B cell (primary cell): ENCODE measurements around the gene SLCO3A1. TPM values are rescaled to one million over a fixed set of nuclear protein-coding genes. Genes with fewer than 3 reads are reported as not detected.

ENCODE experiments used
- ATAC-seq: fragments of 200-7000 bp; cut with Tn5 transposase; one replicate; pipeline ENCODE4 v1.10.0; 2021; ENCODE audit warnings: low read depth, mild to moderate bottlenecking, moderate number of reproducible peaks, moderate library complexity
- CTCF ChIA-PET: fragments of 350-600 bp; sonication (Branson Sonifier 250); formaldehyde crosslinking; loops from one replicate; lab custom pipeline; 2021; ENCODE audit warnings: antibody characterized with exemption, inconsistent platforms; lab: Charles Lee
- POLR2A ChIA-PET: fragments of 350-600 bp; sonication (Branson Sonifier 250); formaldehyde crosslinking; loops from one replicate; lab custom pipeline; 2021; ENCODE audit warnings: antibody characterized with exemption; lab: Charles Lee
- DNase-seq: peaks from one replicate; pipeline ENCODE4 v3.0.0; 2013
- H2AFZ ChIP-seq: 2 replicates; pipeline ENCODE4 v1.6.1; 2012; ENCODE audit warnings: mild to moderate bottlenecking, low read depth, low read length; ENCODE audit not compliant: insufficient read depth, poor library complexity, severe bottlenecking
- H3K27ac ChIP-seq, 2 donors: 1 replicate in 1 of 2; 2 replicates in 1 of 2; pipeline ENCODE4 v1.5.1; 2012 to 2013; ENCODE audit warnings: low read length in 2 of 2, mild to moderate bottlenecking in 2 of 2, moderate library complexity in 1 of 2
- H3K27me3 ChIP-seq, 4 experiments: fragments of 200-600 bp in 1 of 4; sonication (generic) in 1 of 4; replicated peaks in 1 of 4; 1 replicate in 2 of 4; 2 replicates in 2 of 4; pipeline versions ENCODE4 v1.6.1 to v1.7.0; 2013 to 2016; ENCODE audit warnings: low read length in 3 of 4, mild to moderate bottlenecking in 2 of 4, mixed read lengths in 1 of 4, moderate library complexity in 1 of 4; ENCODE audit not compliant: insufficient read depth in 4 of 4, control insufficient read depth in 3 of 4; ENCODE audit errors: control extremely low read depth in 1 of 4
- H3K36me3 ChIP-seq, 2 experiments: replicated peaks in 1 of 2; 1 replicate in 1 of 2; 2 replicates in 1 of 2; pipeline versions ENCODE4 v1.6.1 to v1.7.1; 2013; ENCODE audit warnings: low read length in 1 of 2; ENCODE audit not compliant: insufficient read depth in 2 of 2, control insufficient read depth in 1 of 2; ENCODE audit errors: control extremely low read depth in 1 of 2, extremely low read depth in 1 of 2
- H3K4me1 ChIP-seq, 2 donors: fragments of 200-600 bp in 1 of 2; sonication (generic) in 1 of 2; 1 replicate in 1 of 2; 2 replicates in 1 of 2; pipeline versions ENCODE4 v1.5.1 to v1.6.1; 2013 to 2017; ENCODE audit warnings: low read length in 2 of 2; ENCODE audit not compliant: control insufficient read depth in 2 of 2, insufficient read depth in 2 of 2
- H3K4me2 ChIP-seq: replicated peaks from 2 replicates; pipeline ENCODE3; 2012; ENCODE audit warnings: mild to moderate bottlenecking, low read depth, low read length; ENCODE audit not compliant: poor library complexity, severe bottlenecking
- H3K4me3 ChIP-seq, 5 experiments: fragments of 200-600 bp in 1 of 5; sonication (generic) in 1 of 5; 1 replicate in 3 of 5; 2 replicates in 2 of 5; pipeline versions ENCODE4 v1.5.1 to v1.7.0; 2011 to 2016; ENCODE audit warnings: low read length in 4 of 5, mild to moderate bottlenecking in 4 of 5, low read depth in 2 of 5, control low read depth in 1 of 5, moderate library complexity in 1 of 5; ENCODE audit not compliant: insufficient read depth in 1 of 5; ENCODE audit errors: control extremely low read depth in 1 of 5, extremely low read depth in 1 of 5
- H3K79me2 ChIP-seq: fragments of 200-600 bp; sonication (generic); one replicate; pipeline ENCODE4 v1.6.0; 2016; ENCODE audit warnings: low read length; ENCODE audit not compliant: control insufficient read depth, insufficient read depth
- H3K9ac ChIP-seq: fragments of 200-600 bp; sonication (generic); 2 replicates; pipeline ENCODE4 v1.6.1; 2017; ENCODE audit warnings: mild to moderate bottlenecking, low read length, moderate library complexity
- H3K9me3 ChIP-seq, 3 donors: one replicate each; pipeline versions ENCODE4 v1.6.1 to v1.7.1; 2013; ENCODE audit warnings: low read length in 2 of 3; ENCODE audit not compliant: control insufficient read depth in 2 of 3, insufficient read depth in 1 of 3; ENCODE audit errors: control extremely low read depth in 1 of 3
- H4K20me1 ChIP-seq: 2 replicates; pipeline ENCODE4 v1.6.0; 2012; ENCODE audit warnings: mild to moderate bottlenecking, low read length; ENCODE audit not compliant: insufficient read depth, control insufficient read depth, poor library complexity, severe bottlenecking
- H3K27ac Mint-ChIP-seq: one replicate; pipeline ENCODE4 v1.8.0; 2021; ENCODE audit warnings: mixed read lengths
- H3K27me3 Mint-ChIP-seq: one replicate; pipeline ENCODE4 v1.8.0; 2021; ENCODE audit warnings: mixed read lengths
- H3K4me1 Mint-ChIP-seq: one replicate; pipeline ENCODE4 v1.8.0; 2021; ENCODE audit warnings: mixed read lengths
- H3K4me3 Mint-ChIP-seq: one replicate; pipeline ENCODE4 v1.8.0; 2021; ENCODE audit warnings: mixed read lengths
- H3K9me3 Mint-ChIP-seq: one replicate; pipeline ENCODE4 v1.8.0; 2022; ENCODE audit warnings: mixed read lengths; ENCODE audit not compliant: insufficient read depth
- EZH2 ChIP-seq: IDR thresholded peaks from 2 replicates; pipeline ENCODE4 v1.6.1; 2012; ENCODE audit warnings: borderline replicate concordance, low read depth, mild to moderate bottlenecking, moderate library complexity, low read length; ENCODE audit not compliant: insufficient read depth, poor library complexity, severe bottlenecking
- WGBS: methylation state at CpG from one replicate; pipeline ENCODE4 v1.1.5; 2013; ENCODE audit warnings: missing lambda C conversion rate; ENCODE audit not compliant: insufficient coverage; 5-methylcytosine and 5-hydroxymethylcytosine counted together
- intact Hi-C: fragments of 100-400 bp; cut with micrococcal nuclease; formaldehyde crosslinking; loops from one replicate; pipeline ENCODE4 v1.10.0; 2022
- polyA plus RNA-seq: library from polyadenylated mRNA; depleted of rRNA; stranded (reverse); fragments of >200 nt; gene quantifications from 2 replicates; pipeline ENCODE4 v1.2.3, GENCODE V29; 2012
- total RNA-seq, 2 donors: library from RNA; stranded (reverse); fragments of 120-200 nt in 1 of 2; gene quantifications; 1 replicate in 1 of 2; 2 replicates in 1 of 2; pipeline versions ENCODE4 v1.2.3 to v1.2.4, GENCODE V29; 2013 to 2022
- TF ChIP-seq, protein P1 (sequence below): fragments of 200-600 bp; IDR thresholded peaks from one replicate; pipeline ENCODE4 v1.8.0; 2022; ENCODE audit warnings: antibody characterized with exemption, mild to moderate bottlenecking

The SLCO3A1 gene
- total and polyA plus RNA-seq, 2 donors (not counting 1 experiment from before 2014, with no cell fraction given): 0.99 to 2.3 TPM

DNA sequence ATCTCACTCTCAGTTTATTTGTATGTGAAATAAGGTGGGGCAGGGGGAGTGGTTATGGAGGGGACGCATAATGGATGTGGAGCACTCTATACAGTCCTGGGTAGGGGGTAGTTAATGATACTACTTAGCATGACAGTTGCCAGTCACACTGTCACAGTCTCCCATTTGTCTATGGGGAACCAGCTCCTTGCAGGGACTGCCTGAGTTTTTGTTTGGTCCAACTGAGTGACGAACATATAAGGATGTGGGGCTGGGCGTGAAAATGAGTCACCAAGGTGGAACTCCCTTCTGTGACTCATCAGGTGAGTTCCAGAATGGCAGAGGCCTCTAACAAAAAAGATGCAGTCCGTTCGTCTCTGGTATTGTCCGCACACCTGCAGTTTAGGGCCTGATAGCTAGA is 304.9 kb downstream of the SLCO3A1 start:
- Histone ChIP-seq H3K27me3 (no peaks in the 10 kb centered on the region), H4K20me1 (no peaks in the 10 kb centered on the region), H3K36me3 (no peaks in the 10 kb centered on the region), H3K27ac (no peak overlapping the region), H3K4me2 (no peak overlapping the region), H3K4me3 (no peak overlapping the region), H3K79me2 (no peaks in the 10 kb centered on the region), H3K9ac (no peak overlapping the region), H2AFZ (no peak overlapping the region), H3K9me3 (no peaks in the 10 kb centered on the region), H3K4me1 (peaks cover 3 to 4% of the 10 kb centered on the region in 2 donors)
- ChIA-PET POLR2A (no interaction called here), CTCF (no interaction called here)
- Mint-ChIP-seq H3K4me1 (peaks cover 10% of the 10 kb centered on the region), H3K27ac (no peak overlapping the region), H3K9me3 (no peaks in the 10 kb centered on the region), H3K4me3 (no peak overlapping the region), H3K27me3 (no peaks in the 10 kb centered on the region)
- no peak for TF ChIP-seq EZH2
- TF ChIP-seq, protein P1, sequence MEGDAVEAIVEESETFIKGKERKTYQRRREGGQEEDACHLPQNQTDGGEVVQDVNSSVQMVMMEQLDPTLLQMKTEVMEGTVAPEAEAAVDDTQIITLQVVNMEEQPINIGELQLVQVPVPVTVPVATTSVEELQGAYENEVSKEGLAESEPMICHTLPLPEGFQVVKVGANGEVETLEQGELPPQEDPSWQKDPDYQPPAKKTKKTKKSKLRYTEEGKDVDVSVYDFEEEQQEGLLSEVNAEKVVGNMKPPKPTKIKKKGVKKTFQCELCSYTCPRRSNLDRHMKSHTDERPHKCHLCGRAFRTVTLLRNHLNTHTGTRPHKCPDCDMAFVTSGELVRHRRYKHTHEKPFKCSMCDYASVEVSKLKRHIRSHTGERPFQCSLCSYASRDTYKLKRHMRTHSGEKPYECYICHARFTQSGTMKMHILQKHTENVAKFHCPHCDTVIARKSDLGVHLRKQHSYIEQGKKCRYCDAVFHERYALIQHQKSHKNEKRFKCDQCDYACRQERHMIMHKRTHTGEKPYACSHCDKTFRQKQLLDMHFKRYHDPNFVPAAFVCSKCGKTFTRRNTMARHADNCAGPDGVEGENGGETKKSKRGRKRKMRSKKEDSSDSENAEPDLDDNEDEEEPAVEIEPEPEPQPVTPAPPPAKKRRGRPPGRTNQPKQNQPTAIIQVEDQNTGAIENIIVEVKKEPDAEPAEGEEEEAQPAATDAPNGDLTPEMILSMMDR: no peak
- intact Hi-C loops: no loop called here
- WGBS: 75% methylated on average over 3 of the region's 6 CpGs
- ATAC-seq (peak; percentile 29), DNase-seq (no peak)

DNA sequence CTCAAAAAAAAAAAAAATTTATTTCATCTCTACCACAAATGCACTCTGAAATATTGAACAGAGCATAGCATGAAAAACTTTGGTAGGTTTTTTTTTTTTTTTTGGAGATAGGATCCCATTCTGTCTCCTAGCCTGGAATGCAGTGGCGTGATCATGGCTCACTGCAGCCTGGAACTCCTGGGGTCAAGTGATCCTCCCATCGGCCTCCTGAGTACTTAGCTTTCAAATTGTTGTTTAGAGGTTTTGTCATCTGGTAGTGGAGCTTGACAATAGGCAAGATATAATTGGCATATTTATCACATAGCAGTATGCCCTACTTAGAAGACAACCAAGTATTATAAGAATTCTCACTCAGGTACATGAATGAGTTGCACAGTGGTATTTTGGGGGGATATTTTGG is 306.0 kb downstream of the SLCO3A1 start:
- Mint-ChIP-seq H3K9me3 (no peaks in the 10 kb centered on the region), H3K4me3 (no peak overlapping the region), H3K4me1 (peaks cover 10% of the 10 kb centered on the region), H3K27me3 (no peaks in the 10 kb centered on the region), H3K27ac (no peak overlapping the region)
- Histone ChIP-seq H3K27ac (no peak overlapping the region), H3K4me2 (no peak overlapping the region), H3K27me3 (no peaks in the 10 kb centered on the region), H2AFZ (no peak overlapping the region), H3K36me3 (no peaks in the 10 kb centered on the region), H4K20me1 (no peaks in the 10 kb centered on the region), H3K79me2 (no peaks in the 10 kb centered on the region), H3K9me3 (no peaks in the 10 kb centered on the region), H3K4me1 (peaks cover 3 to 4% of the 10 kb centered on the region in 2 donors), H3K4me3 (no peak overlapping the region), H3K9ac (no peak overlapping the region)
- DNase-seq (no peak), ATAC-seq (no peak)
- ChIA-PET CTCF (interaction anchor here (0.7 kb wide), 1 partner anchor 12 kb away, joined by 3 read pairs; no protein-coding TSS in a partner anchor), POLR2A (no interaction called here)
- intact Hi-C loops: no loop called here
- no CpG with 5 or more reads among the region's 2 CpGs for WGBS
- no peak for TF ChIP-seq EZH2
- TF ChIP-seq, protein P1: no peak
